Skeletal muscle cell (primary cell): ENCODE results near the gene TTC24.
A peak's percentile ranks its signal among the peaks of the same experiment; 100 is the strongest.
"Not testable (repeated sequence)": the region's sequence is repeated elsewhere in the genome, so short reads cannot be mapped to it uniquely, and the experiment has no call there.

Experiments used
- DNase-seq: peaks from one replicate; pipeline ENCODE4 v3.0.0-alpha.2; 2010; ENCODE audit warnings: low read depth
- H3K4me3 ChIP-seq: 2 replicates; pipeline ENCODE4 v1.5.1; 2011; ENCODE audit warnings: low read depth, mild to moderate bottlenecking, control low read depth, low read length, moderate library complexity

The TTC24 gene

GRCh38 chr1:156600733-156601121 is 21.2 kb downstream of the TTC24 start:
- H3K4me3 ChIP-seq, result peak overlapping the region; percentile 79
- no peak for DNase-seq

- DNase-seq, result peak; percentile 73
Measured at GRCh38 chr1:156601122-156601830, 21.8 kb downstream of the TTC24 start, which contains the start of gene GPATCH4. GPATCH4 (minus strand) TSS chr1:156601479.

GRCh38 chr1:156601892-156602291 is 22.4 kb downstream of the TTC24 start:
- no peak for DNase-seq
- peak overlapping the region; percentile 79 for H3K4me3 ChIP-seq

More at GRCh38 chr1:156601122-156601830, 21.8 kb downstream of the TTC24 start, which contains the start of gene GPATCH4:
- H3K4me3 ChIP-seq, result peak within 1 kb of the TSS; percentile 79

GRCh38 chr1:156602557-156602993 is 23.1 kb downstream of the TTC24 start:
- no peak overlapping the region for H3K4me3 ChIP-seq
- DNase-seq, result no peak

- not testable (repeated sequence) for H3K4me3 ChIP-seq, DNase-seq
Measured at GRCh38 chr1:156607344-156607743, 27.8 kb downstream of the TTC24 start.

- no peak overlapping the region for H3K4me3 ChIP-seq
- DNase-seq, result peak; percentile 25
Measured at GRCh38 chr1:156608036-156608674, 28.6 kb downstream of the TTC24 start.

- H3K4me3 ChIP-seq, result no peak overlapping the region
- no peak for DNase-seq
Measured at GRCh38 chr1:156608981-156609380, 29.5 kb downstream of the TTC24 start.

- not testable (repeated sequence) for H3K4me3 ChIP-seq, DNase-seq
Measured at GRCh38 chr1:156610072-156610471, 30.5 kb downstream of the TTC24 start.

- no peak for DNase-seq
Measured at GRCh38 chr1:156612666-156613065, 33.1 kb downstream of the TTC24 start.

GRCh38 chr1:156615946-156616345 is 36.4 kb downstream of the TTC24 start:
- no peak overlapping the region for H3K4me3 ChIP-seq
- no peak for DNase-seq

More at GRCh38 chr1:156612666-156613065, 33.1 kb downstream of the TTC24 start:
- no peak overlapping the region for H3K4me3 ChIP-seq

GRCh38 chr1:156616463-156616862 is 36.9 kb downstream of the TTC24 start:
- no peak overlapping the region for H3K4me3 ChIP-seq

GRCh38 chr1:156618853-156619581 is 39.5 kb downstream of the TTC24 start, which contains the start of gene HAPLN2:
HAPLN2 (plus strand) TSS chr1:156619415; CDS start chr1:156623491, 4,076 bp downstream.
- DNase-seq, result no peak
- H3K4me3 ChIP-seq, result no peak within 1 kb of the TSS

More at GRCh38 chr1:156616463-156616862, 36.9 kb downstream of the TTC24 start:
- peak; percentile 54 for DNase-seq

- no peak overlapping the region for H3K4me3 ChIP-seq
- DNase-seq, result no peak
Measured at GRCh38 chr1:156619582-156619955, 40.0 kb downstream of the TTC24 start.

GRCh38 chr1:156622581-156623297 is 43.2 kb downstream of the TTC24 start:
- no peak for DNase-seq
- H3K4me3 ChIP-seq, result no peak overlapping the region

- H3K4me3 ChIP-seq, result peak overlapping the region; percentile 44
- DNase-seq, result no peak
Measured at GRCh38 chr1:156623946-156624813, 44.7 kb downstream of the TTC24 start.

- DNase-seq, result no peak
- H3K4me3 ChIP-seq, result peak overlapping the region; percentile 44
Measured at GRCh38 chr1:156624814-156625435, 45.4 kb downstream of the TTC24 start.

GRCh38 chr1:156625436-156626078 is 46.0 kb downstream of the TTC24 start:
- no peak for DNase-seq
- no peak overlapping the region for H3K4me3 ChIP-seq

- H3K4me3 ChIP-seq, result no peak overlapping the region
Measured at GRCh38 chr1:156626079-156626438, 46.5 kb downstream of the TTC24 start.

More at GRCh38 chr1:156626079-156626438, 46.5 kb downstream of the TTC24 start:
- no peak for DNase-seq
